DMS53 (cell line): Measurements from ENCODE around the gene GPR37L1.
A peak's percentile ranks its signal among the peaks of the same experiment; 100 is the strongest.

Experiments used
- DNase-seq: peaks from one replicate; lab custom pipeline; 2025; lab: John Stamatoyannopoulos, UW

The GPR37L1 gene

GRCh38 chr1:202154766-202155477 lies 32.2 kb downstream of the GPR37L1 start:
- DNase-seq = peak; percentile 91

- DNase-seq = peak; percentile 73
Measured at GRCh38 chr1:202155478-202156021, 32.8 kb downstream of the GPR37L1 start.

- DNase-seq = no peak
Measured at GRCh38 chr1:202156590-202156989, 33.9 kb downstream of the GPR37L1 start.

- DNase-seq = no peak
Measured at GRCh38 chr1:202157945-202158344, 35.2 kb downstream of the GPR37L1 start.

GRCh38 chr1:202158810-202159533 lies 36.3 kb downstream of the GPR37L1 start:
- DNase-seq = no peak

- no peak for DNase-seq
Measured at GRCh38 chr1:202159534-202160371, 37.0 kb downstream of the GPR37L1 start.

- no peak for DNase-seq
Measured at GRCh38 chr1:202160377-202160940, 37.7 kb downstream of the GPR37L1 start, which contains the start of gene PTPN7. Gene PTPN7, minus strand, starts transcription at chr1:202160602. Its CDS starts 1,200 bp downstream, at chr1:202159402.

- no peak for DNase-seq
Measured at GRCh38 chr1:202161151-202162046, 38.7 kb downstream of the GPR37L1 start.

GRCh38 chr1:202162047-202162417 lies 39.3 kb downstream of the GPR37L1 start:
- no peak for DNase-seq

- DNase-seq = no peak
Measured at GRCh38 chr1:202162418-202163280, 39.9 kb downstream of the GPR37L1 start.

GRCh38 chr1:202163281-202164270 lies 40.9 kb downstream of the GPR37L1 start:
- DNase-seq = no peak

- DNase-seq = no peak
Measured at GRCh38 chr1:202164271-202165037, 41.7 kb downstream of the GPR37L1 start.

- DNase-seq = no peak
Measured at GRCh38 chr1:202165267-202165941, 42.7 kb downstream of the GPR37L1 start.

GRCh38 chr1:202165942-202166843 lies 43.5 kb downstream of the GPR37L1 start:
- no peak for DNase-seq

GRCh38 chr1:202167054-202167453 lies 44.3 kb downstream of the GPR37L1 start:
- peak; percentile 22 for DNase-seq
